Stimulated activated CD8-positive, alpha-beta memory T cell treated with anti-CD3 and anti-CD28 coated beads, Interleukin-15, amount 100 ng/mL, for 4 hours (primary cell): ENCODE data around the gene R3HDML.

Source experiments
- DNase-seq, 2 donors: peaks; one replicate each; pipeline ENCODE4 v3.0.0-alpha.2; 2020; ENCODE audit warnings: low read depth in 2 of 2

Gene R3HDML

GRCh38 chr20:44400671-44400969, 63.8 kb downstream of the R3HDML start:
- no peak for DNase-seq
